Measurements from ENCODE around the gene PDE4D.

Gene PDE4D

DNA sequence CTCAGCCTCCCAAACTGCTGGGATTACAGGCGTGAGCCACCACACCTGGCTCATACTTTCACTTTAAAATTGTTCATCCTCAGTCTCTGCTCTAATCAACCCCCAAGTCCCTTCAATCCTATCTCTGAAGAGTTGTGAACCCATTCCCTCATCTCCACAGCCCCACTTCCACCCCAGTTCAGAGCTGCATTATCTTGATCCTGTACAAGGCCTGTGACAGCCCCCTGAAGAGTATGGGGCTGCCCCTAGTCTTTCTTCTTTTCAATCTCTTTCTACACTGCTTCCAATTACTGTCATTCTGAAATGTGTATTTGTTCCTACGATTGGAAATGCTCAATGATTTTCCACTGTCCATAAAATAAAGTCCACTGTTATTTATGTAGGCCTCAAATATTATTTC is 722.4 kb downstream of the PDE4D start:
- no peak for DNase-seq (ENCODE audit: low spot score)

DNA sequence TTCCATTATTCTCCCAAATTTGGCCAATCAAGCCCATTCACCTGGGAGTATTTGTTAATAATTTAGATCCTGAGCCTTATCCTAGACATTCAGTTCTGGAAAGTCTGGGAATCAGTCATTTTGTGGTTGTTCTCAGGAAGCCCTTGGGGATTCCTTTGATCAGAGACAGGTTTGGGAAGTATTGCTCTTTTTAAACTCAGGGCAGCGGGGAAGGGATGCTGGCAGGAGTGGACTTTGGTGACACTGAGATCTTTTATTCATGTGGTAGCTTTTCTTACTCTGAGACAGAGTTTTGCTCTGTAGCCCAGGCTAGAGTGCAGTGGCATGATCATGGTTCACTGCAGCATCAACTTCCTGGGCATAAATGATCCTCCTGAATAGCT is 723.8 kb downstream of the PDE4D start:
- no peak for DNase-seq (ENCODE audit: low spot score)

DNA sequence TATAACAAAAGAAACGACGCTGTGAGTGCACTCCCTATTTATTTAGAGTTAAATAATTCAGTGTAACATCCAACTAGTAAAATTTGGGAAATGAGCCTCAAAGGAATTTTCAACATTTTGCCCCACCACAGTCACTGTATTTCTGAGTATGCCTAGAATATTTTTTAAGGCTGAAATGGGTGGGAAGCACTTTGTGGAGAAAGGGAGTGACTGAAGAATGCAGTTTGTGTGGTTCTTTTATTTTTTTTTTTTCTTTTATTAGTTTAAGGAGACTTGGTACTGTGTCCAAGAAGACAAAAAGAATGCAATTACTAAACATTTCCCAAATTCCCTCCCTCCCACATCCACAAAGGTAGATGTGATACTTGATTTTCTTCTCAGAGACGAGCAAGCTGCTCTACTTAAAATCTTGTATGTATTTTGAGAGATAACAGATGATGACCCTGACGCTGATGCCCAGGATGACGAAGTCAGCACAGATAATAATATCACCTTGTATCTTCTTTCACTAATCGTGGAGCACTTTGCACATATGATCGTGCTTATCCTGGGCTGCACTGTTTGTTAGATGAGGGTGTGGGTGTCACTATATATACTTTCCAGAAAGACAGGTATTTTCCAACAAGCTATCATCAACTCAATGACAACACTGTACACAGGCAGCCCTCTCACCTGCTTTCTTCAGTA is 724.3 kb downstream of the PDE4D start:
- DNase-seq (ENCODE audit: low spot score) = no peak

DNA sequence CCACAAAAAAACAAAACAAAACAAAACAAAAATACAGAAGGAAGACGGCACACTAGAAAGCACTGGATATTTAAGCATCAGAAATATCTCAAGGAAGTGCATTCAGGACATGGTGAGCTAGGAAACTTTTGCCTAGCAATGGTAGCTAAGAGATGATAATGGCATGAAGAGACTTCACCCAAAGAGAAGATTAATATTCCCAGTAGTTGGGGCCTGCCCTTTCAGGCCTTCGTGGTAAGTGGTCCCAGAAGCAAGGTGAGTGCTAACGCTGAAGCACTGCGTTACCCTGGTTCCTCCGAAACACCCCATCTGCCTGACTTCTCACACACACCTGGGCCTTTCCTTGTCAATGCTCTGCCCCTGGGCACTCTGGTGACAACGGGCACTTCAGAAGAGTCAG is 725.5 kb downstream of the PDE4D start:
- no peak for DNase-seq (ENCODE audit: low spot score)

DNA sequence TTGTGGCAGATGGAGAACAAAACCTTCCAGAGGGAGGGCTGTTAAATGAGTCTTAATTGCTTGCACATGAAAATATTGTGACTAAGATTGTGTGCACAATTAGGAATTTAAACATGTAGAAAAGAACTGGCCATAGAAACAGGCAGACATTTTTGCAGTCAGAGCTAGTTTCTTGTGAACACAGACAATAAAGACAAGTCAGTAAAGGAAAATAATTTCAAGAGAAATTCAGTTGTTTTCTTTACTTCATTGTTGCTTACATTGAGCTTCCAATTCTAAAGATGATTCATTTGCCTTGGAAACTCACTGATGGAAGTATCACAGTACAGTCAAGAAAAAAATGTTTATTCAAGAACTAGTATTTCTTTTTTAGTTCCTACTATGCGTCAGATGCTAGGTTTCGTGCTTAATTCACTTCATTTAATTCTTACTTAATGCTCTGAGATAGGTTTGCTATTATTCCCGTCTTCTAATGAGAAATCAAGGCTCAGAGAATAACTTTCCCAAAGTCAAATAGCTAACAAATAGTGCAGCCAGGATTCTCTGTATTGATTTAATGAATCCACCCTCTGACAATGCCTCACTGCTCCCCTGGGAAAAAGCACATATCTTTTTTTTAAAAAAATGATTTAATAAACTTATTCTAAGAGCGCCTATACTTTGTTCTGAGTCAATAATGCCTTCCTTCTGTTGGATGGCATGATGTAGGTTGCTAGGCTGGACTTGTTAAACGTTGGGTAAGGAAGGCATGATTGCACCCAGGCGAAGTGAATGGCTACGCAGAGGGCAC is 729.3 kb downstream of the PDE4D start:
- DNase-seq (ENCODE audit: low spot score) = no peak

DNA sequence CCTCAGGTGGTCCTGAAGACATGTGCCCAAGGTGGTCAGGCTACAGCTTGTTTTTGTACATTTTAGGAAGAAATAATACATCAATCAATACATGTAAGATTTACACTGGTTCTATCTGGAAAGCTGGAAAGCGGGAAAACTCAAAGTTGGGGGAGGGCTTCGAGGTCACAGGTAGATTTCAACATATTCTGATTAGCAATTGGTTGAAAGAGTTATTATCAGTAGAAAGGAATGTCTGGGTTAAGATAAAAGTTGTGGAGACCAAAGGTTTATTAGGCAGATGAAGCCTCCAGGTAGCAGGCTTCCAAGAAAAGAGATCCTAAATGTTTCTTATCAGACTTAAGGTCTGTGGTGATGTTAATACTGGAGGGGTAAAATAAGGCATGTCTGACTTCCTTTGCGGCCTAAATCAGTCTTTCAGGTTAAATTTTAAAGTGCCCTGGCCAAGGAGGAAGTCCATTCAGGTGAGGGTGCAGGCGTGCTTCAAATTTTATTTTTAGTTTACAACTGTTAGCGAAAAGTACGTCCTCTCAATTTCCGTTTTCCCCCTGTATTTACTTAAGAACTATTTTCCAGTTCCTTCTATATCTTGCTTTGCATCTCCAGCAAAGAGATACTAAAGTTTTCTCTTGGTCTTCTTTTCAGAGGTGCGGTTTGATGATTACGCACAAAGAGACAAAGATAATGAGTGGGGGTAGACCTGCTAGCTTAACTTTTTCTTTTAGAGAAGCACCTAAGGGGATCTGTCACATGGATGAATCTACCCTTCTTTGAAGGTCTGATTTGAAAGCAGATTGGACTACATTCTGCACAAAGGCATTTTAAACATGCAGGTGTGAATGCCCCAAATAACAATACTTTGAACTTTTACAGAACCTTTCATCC is 732.1 kb downstream of the PDE4D start:
- no peak for DNase-seq (ENCODE audit: low spot score)

DNA sequence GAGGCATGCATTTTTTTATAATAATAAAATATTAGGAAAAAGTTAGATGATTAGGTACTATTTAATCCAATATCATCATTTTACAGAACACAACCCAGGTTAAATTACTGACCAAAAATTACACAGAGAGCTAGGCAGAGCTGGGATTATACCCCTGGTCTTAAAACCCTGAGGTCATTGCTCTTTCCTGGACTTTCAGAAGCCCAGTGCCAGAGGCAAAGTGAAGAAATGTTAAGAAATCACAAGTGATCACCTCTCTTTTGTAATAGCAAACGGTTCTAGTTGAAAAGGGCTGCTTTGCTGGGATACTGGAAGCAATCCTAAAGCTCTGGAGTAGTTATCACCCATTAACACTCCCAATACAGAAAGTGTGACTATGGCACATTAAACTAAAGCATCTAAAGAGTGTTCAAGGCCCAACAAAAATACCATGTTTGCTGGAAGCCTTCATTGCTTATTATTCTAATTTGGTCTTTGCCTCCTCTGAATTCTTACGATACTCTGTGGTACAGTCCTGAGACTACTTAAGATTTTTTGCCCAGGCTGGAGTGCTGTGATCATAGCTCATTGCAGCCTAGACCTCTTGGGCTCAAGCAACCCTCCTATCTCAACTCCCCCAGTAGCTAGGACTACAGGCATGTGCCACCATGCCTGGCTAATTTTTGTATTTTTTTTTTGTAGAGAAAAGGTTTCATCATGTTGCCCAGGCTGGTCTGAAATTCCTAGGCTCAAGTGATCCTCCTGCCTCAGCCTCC is 734.7 kb downstream of the PDE4D start:
- no peak for DNase-seq (ENCODE audit: low spot score)

DNA sequence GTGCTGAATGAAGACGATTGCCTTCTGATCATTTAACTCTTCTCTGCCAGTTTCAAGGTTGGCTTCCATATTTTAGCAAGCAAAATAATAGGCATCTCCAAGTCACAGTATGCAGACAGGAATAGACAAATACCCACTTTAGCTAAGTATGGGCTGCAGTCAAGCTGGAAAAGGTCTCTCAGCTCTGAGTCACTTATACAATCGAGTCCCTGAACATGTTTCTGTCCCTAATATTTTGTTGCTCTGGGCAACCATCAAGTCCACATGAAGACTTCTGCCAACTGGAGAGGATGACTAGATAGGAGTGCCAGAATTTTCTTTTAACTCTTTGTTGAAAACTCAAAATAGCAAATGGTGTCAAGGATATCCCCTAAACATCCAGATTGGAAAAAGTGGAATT is 735.4 kb downstream of the PDE4D start:
- no peak for DNase-seq (ENCODE audit: low spot score)

DNA sequence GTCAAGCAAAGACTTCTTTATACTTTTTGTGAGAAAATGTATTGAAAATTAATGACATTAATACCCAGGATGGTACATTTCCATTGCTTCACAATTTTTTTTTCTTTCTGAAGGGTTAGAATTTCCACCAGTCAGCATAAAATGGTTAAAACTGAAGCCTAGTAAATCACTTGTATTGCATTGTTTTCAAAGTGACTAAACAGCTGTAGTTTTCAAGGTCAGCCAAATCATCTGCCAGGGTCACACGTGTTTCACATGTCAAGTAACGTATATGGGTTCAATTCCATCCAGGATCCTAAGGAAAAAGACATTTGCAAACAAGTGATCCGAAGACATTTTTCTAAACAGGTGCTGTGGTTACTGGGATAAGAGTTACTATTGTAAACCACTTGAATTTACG is 736.5 kb downstream of the PDE4D start:
- no peak for DNase-seq (ENCODE audit: low spot score)

DNA sequence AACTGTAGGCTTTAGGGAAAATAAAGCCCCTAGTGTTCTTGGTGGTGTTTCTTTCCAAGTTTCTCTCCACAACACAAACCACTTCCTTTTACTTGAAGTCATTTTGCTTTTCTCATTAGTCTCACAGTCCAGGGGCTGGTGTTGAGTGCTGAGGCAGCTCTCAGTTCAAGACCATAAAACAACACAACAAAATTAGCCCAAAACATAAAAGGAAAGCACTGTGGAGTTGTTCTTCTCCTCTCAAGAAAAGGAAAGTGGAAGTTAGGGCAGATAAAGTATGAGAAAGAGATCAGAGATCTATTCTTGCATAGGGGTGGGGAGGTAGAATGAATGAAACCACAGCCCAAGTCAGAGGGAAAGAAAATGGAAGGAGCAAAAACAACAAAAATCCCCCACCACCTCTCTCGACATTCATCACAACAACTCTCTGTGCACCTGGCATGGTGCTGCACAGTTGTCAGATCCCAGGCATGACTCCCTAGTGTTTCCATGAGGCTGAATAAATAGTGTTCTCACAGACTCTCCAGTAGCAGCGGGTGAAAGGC is 740.8 kb downstream of the PDE4D start:
- no peak for DNase-seq (ENCODE audit: low spot score)

DNA sequence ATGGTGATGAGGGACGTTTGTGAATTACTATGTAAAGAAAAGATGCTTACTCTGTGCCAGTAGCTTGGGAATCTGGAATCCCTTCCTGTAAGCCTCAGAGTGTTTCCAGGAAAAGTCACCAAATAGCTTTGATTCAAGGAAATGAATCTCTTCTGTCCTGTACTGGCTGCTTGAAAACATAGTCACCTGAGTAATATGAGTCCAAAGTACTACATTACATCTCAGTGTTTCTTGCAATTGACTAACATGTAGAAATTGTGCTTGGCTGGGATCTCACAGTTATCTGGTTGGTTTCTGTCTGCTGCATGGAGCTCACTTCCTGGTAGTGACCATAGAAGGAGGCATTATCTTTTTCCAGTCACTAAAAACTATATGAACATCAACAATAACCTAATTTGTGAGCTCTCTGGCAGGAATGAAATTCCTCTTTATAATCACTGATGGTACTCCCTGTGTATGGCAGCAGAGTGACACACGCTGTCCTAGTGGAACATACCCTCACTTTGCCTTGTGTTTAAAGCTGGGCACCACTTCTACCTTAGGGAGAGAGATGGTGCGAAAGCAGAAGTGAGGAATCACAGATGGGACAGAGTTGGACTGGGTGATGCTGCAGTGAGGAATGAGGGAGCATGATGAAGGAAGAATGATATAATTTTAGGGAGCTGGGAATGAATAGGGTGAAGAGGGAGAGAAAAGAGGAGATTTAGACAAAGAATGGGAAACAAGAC is 742.2 kb downstream of the PDE4D start:
- no peak for DNase-seq (ENCODE audit: low spot score)

DNA sequence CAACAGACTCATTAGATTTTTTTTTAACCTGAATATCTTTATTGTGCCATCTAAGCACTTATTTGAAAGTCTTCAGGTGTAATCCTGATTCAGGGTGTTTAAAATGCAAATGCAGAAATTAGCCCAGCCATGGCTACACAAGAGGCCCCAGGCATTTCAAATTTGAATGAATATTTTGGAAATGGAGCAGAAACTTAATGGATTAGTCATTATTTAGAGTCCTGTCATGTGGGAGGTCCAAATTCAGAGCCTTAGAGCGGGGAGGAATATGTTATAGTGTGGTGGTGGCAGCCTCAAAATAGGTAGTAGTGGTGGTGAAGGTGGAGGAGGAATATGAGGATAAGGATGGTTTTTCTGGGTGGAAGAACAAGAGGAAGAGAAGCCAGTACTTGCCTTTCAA is 743.7 kb downstream of the PDE4D start:
- no peak for DNase-seq (ENCODE audit: low spot score)

DNA sequence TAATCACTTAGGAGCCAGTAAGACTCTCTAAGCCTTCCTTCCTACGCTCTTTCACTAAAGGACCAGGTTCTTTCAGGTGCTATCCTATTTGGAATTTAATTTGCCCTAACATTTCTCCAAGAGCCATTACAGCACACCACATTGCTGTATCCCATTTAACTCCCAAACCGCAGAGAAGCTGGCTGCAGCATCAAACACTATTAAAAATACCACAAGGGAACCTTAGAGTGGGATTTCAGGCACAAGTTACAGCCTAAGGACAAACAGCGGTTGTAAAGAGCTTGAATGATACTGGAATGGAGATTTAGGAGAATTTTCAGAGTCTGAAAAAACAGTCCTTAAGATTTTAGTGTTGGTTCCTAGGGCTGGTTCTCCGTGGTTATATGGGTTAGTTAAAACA is 744.3 kb downstream of the PDE4D start:
- no peak for DNase-seq (ENCODE audit: low spot score)

DNA sequence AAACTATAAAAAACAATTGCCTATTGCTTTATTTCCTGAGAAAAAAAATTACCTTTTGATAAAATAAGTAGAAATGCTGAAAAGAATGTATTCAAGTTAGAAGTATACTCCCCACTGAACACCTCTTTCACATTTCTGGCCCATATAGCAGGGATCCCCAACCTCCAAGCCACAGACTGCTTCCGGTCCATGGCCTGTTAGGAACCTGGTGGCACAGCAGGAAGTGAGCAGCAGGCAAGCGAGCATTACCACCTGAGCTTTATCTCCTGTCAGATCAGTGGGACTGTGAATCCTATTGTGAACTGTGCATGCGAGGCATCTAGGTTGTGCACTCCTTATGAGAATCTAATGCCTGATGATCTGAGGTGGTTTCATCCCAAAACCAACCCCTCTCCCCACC is 746.8 kb downstream of the PDE4D start:
- DNase-seq (ENCODE audit: low spot score) = no peak

DNA sequence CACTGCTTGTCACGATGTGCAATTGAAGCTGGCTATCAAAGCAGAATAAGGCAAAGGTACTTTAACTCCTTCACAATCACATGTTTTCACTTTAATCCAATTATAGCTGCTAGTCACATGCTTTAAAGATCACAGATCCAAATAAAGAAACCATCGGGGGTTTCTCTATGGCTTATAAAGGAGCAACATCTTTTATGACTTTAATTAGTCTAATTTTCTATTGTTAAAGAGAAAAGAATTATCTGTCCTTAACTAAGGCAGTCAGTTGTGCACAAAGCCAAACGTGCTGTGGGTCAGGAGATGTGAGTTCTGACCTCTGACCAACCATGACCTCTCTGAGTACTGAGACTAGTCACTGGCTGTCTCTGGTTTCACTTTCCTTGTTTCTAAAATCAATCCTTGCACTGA is 749.6 kb downstream of the PDE4D start:
- DNase-seq (ENCODE audit: low spot score) = no peak

DNA sequence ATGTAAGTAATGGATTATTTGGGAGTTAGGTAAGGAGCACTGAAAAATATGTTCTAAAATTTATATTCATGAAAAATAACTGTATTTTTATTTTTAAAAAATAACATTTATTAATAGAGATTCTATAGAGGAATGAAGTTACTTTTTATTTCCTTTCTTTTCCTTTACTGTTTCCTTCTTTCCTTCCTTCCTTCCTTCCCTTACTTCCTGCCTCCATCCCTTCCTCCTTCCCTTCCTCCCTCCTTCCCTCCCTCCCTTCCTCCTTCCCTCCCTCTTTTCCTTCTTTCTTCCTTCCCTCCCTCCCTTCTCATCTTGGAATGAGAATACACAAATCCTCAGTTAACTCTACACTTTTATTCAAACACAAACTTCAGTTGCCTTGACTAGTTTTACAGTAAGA is 750.6 kb downstream of the PDE4D start:
- DNase-seq (ENCODE audit: low spot score) = no peak

DNA sequence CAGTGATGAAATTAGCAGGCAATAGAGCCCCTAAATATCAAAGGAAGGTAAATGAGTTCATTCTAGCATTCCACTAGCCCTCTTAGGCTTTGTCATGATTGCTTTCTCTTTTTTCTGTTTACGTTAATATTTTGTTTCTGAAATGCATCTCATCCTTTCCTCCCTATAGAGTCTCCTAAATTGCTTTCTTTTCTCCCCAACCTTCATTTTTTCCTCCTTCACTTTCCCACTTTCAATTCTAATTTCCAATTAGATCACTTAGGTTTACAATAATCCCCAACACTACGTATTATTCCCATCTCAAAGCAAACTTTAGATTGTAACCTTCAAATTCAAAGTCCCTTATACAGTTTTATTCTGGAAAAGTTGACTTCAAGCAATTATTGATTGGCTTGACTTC is 751.4 kb downstream of the PDE4D start:
- DNase-seq (ENCODE audit: low spot score) = no peak

DNA sequence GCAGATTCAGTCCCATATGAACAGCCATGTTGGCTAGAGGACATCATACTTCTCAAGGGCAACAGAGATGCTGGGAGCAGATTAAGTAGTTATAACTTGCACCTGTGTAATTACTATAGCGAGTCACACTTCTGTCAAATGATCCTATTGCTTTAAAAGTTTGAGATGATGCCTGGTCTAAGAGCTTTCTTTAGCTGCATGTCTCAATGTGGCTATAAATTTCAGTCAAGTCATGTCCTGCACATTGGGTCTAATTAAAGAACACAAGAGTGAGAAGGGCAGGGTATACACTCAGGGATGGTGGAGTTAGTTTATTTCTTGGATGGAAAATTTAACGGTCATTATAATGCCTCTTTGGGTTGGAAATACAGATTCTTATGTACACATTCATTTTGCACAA is 753.4 kb downstream of the PDE4D start:
- no peak for DNase-seq (ENCODE audit: low spot score)

DNA sequence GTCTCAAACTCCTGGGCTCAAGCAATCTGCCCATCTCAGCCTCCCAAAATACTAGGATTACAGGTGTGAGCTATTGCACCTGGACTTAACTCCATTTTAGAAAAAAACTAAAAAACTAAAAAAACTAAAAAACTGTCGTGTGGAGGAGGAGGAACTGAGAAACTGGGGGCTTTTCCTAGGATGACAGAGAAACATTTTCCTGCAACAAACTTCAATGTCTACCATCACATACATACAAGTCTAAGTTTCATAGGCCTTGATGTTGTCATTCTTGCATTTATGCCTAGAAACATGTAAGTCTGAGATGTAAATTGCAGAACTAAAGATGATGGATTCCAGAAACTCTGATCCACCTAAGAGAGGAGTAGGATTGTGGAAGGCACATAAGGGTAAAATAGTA is 753.8 kb downstream of the PDE4D start:
- DNase-seq (ENCODE audit: low spot score) = no peak

DNA sequence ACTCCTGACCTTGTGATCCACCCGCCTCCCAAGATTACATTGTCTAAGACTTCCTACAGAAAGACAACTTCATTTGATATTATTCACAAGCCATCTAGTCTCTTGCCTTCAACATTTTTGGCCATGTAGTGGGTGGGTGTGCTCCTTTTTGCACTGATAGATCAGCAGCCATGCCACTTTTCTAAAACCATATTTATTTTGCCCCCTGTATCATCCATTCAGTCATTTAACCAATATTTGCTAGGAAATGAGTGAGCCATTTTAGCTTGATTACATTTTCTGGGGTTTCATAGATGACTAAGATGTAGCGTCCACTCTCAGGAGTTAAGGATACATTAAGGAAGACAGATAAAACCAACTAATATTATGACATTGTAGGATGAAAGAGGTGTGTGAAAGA is 755.0 kb downstream of the PDE4D start:
- DNase-seq (ENCODE audit: low spot score) = no peak

DNA sequence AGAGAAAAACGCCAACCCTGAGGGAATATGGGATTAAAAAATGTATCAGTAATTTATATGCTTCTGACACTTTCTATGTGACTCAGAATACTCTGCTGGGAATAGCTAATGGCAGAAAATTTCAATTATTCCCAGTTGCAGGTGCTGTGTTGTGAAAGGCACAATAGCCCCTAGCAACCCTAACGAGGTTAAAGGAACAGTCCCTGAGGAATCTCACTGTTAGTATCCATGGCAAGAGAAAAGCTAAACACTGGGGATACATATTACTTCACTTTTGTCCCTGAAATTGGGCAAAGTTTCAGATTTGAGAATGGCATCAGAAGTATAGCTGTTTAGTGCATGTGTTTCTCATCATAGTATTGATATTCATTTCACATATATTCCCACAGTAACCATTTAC is 755.7 kb downstream of the PDE4D start:
- no peak for DNase-seq (ENCODE audit: low spot score)
